ENCODE results near the gene OR10G8.
A peak's percentile ranks its signal among the peaks of the same experiment; 100 is the strongest.
"Not testable (repeated sequence)": the region's sequence is repeated elsewhere in the genome, so short reads cannot be mapped to it uniquely, and the experiment has no call there.

Gene OR10G8

GRCh38 chr11:124026498-124026897, at the start of gene OR10G8:
OR10G8 (plus strand) TSS chr11:124026798; CDS start chr11:124029623, 2,825 bp downstream.
- DNase-seq (ENCODE audit: low read depth) = no peak

DNA sequence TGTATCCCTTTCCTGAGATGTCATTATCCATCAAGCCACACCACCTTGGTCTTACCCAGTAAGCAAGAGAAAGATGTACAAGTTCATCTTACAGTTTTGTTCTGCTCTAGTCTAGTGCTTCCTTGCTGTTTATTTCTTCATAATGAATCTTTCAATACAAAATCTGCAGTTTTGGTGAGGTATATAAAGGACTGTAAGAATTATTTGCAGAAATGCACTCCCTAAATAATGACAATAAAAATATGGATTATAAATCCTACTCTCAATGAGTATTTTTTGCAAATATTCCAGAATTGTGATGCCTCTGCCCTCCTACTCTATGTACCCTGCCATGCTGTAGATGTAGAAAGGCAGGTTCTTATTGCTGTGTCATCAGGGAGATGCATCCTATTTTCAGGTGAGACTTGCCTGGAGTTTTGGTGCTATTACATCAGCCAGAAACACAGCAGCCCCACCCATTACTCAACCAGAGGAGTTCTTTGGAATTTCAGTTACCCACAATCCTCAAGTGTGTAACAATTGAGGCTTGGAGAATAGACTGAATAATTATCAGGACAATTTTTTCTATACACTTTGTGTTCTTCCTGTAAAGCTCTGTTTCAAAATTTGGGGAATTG, 48.8 kb upstream of the OR10G8 start, which contains the start of gene OR10S1:
TSS of gene OR10S1 (minus strand) at position 51 of the 617 bp plus-strand sequence. CDS start 117 bp downstream, outside the sequence.
- DNase-seq (ENCODE audit: low read depth) = no peak

DNA sequence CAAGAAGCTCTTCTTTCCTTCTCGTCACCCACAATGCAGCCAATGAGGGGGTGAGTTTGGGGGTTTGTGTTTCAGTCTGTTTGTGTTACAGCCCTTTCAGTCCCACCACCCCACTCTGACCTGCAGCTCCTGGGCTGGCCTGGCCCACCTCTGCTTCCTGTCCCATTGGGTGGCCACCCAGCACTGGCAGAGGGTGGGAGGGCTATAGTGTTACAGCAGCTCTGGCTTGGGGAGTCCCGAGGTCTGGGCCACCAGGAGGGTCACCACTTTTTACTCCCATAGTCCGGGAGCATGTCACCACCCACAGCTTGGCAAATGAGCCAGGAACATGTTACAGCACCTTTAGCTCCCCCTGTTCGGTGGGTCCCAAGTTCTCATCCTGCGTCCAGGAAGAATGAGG, 47.3 kb upstream of the OR10G8 start:
- no peak for DNase-seq (ENCODE audit: low read depth)

DNA sequence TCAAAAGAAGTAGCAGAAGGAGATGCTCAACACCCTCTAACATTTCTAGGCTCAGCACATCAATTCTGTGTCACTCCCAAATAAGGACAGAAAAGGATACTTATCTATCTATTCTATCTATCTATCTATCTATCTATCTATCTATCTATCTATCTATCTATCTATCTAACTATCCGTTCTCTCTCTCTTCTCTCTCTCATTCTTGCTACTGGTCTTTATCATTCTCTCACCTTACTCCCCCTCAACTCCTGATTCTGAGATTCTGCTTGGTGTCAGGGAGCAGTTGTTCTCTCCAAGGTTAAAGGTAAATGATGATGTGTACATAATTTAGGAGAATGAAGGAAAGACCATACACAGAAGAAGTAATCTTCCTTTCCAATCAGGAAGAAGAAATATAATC, 31.5 kb upstream of the OR10G8 start, which contains the start of gene OR10G6:
TSS of gene OR10G6 (minus strand) at position 43 of the 400 bp plus-strand sequence. CDS start at position 43, 0 bp downstream.
- no peak for DNase-seq (ENCODE audit: low read depth)

- DNase-seq (ENCODE audit: low read depth) = no peak
These were observed 13.9 kb upstream of the OR10G8 start, which contains the start of gene OR10G4 for GRCh38 chr11:124012697-124013096. OR10G4 (plus strand) TSS chr11:124012997; CDS start chr11:124015575, 2,578 bp downstream.

GRCh38 chr11:124015837-124016236, 10.8 kb upstream of the OR10G8 start:
- DNase-seq (ENCODE audit: low read depth) = not testable (repeated sequence)

DNA sequence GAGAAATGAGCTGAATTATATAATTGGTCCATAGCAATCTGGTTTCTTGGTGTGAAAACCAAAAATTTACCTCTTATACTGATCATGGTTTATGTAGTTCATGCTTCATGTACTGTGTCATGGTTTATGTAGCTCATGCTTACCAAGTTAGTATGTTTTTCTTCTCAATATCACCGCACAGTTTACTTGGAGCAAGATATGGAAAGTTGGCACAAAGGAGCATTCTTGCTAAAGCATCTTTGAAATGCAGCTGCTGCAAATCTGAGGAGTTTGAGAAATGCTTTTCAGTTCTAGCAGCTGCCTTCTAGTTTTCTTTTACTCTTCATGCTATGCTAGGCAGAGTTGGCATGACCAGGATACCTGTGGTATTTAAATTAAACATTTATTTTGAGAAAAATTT, 10.1 kb downstream of the OR10G8 start:
- no peak for DNase-seq (ENCODE audit: low read depth)

- no peak for DNase-seq (ENCODE audit: low read depth)
These were observed 13.0 kb downstream of the OR10G8 start for GRCh38 chr11:124039557-124039956.

- no peak for DNase-seq (ENCODE audit: low read depth)
These were observed 14.7 kb downstream of the OR10G8 start, which contains the start of gene OR10G7 for GRCh38 chr11:124041254-124041653. OR10G7 (minus strand) TSS chr11:124041325; CDS start chr11:124039001, 2,324 bp downstream.

DNA sequence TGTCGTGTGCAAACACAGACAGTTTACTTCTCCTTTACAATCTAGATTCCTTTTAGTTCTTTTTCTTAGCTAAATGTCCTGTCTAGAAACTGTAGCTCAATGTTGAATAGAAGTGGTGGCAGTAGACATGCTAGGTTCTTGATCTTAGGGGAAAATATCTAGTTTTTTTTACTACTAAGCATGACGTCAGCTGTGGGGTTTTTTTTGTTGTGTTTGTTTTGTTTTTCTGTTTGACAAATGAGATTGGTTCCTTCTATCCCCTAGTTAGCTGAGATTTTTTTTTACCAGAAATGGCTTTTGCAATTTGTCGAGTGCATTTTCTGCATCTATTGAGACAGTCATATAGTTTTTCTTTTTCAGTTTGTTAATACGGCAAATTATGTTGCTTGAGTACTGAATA, 16.8 kb downstream of the OR10G8 start:
- DNase-seq (ENCODE audit: low read depth) = no peak

GRCh38 chr11:124050748-124051147, 24.1 kb downstream of the OR10G8 start:
- DNase-seq (ENCODE audit: low read depth) = no peak

- DNase-seq (ENCODE audit: low read depth) = no peak
These were observed 26.4 kb downstream of the OR10G8 start for GRCh38 chr11:124052966-124053365.

- DNase-seq (ENCODE audit: low read depth) = no peak
These were observed 42.1 kb downstream of the OR10G8 start for GRCh38 chr11:124068601-124069110.

- no peak for DNase-seq (ENCODE audit: low read depth)
These were observed 43.1 kb downstream of the OR10G8 start for GRCh38 chr11:124069429-124070401.

DNA sequence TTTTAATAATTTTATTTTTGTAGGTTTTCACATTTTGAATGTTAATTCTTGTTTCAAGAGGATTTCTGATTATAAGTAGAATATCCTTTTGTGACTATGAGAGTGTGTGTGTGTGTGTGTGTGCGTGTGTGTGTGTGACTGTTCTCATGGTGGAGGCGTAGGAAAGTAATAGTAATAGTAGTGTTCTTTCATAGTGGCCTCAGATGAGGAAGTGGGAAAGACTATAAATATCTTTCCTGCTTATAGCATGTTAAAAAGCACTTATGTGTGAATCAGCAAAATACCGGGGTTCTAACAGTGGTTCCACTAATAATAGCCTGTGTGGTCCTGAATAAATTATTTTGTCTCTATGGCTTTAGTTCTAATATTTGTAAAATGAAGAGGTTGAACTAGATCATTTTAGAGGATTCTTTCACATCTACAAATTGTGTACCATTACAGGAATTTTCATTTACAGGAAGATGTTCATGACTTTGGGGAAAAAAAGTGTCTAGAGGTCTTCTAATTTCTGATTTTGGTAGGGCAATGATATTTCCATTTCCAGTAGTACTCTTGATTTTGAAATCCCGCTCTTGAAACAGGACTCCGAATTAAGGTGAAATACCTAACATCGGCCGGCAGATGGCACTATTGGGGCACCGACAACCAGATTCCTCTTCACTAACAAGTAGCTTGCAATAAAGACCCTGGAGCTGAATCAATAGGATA, 44.5 kb downstream of the OR10G8 start:
- peak; percentile 50 for DNase-seq (ENCODE audit: low read depth)

- no peak for DNase-seq (ENCODE audit: low read depth)
These were observed 45.0 kb downstream of the OR10G8 start for GRCh38 chr11:124071623-124071948.

DNA sequence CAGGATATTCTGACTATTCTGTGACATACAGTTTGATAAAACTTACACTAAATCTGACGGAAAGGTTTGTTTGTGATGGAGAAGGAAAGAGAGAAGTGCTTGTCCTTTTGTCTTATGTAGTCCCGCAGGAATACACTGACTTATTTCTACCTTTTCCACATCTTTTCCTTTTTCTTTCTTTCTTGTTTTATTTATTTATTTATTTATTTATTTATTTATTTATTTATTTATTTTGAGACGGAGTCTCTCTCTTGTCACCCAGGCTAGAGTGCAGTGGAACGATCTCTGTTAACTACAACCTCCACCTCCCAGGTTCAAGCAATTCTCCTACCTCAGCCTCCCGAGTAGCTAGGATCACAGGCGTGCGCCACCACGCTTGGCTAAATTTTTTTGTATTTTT, 45.5 kb downstream of the OR10G8 start:
- DNase-seq (ENCODE audit: low read depth) = no peak

GRCh38 chr11:124074554-124074953, 48.0 kb downstream of the OR10G8 start:
- no peak for DNase-seq (ENCODE audit: low read depth)

GRCh38 chr11:124075492-124075840, 48.9 kb downstream of the OR10G8 start:
- no peak for DNase-seq (ENCODE audit: low read depth)

DNA sequence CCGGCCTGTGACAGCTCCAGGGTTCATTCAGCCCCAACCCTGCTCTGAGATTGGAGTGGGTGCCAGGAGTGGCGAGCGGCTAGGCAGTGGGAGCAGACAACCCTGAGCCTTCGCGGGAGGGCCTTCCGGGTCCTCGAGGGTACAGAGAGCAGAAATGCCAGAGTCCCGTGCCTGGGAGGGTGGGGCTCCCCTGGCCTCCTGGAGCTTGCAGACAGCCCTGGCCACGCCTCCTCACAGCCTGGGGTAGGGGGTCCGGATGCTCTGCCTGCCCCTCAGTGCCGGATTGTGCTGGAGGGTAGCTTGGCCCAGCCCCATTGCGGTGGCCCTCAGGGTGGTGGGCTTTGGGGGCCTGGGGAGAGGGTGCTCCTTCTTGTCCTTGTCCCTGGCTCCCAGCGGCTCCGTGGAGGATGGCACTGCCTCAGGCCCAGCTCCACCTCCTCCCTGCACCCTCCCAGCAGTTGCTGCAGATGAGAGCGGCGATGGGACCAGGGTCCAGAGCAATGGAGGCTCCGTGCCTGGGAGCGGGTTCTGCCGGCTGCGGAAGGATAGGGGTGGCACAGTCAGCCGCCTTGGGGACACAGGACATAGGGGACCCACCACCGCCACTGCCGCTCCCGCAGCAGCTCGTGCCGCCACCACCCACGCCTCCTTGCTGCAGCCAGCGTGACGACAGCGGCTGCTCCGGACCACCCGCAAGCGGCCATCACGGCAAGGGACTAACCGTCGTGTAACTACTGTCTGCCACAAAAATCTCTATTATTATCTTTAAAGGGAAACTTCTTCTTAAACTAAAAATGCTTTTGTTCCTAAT, 49.4 kb downstream of the OR10G8 start:
- no peak for DNase-seq (ENCODE audit: low read depth)

GRCh38 chr11:124077266-124077665, 50.7 kb downstream of the OR10G8 start:
- DNase-seq (ENCODE audit: low read depth) = no peak
